NOMO-1 treated with DMSO at 0.1 percent for 48 hours (cell line): ENCODE results near the gene CCDC158.
"Not testable (repeated sequence)": the region's sequence is repeated elsewhere in the genome, so short reads cannot be mapped to it uniquely, and the experiment has no call there.

Experiments
- DNase-seq: peaks from one replicate; lab custom pipeline; 2025; ENCODE audit not compliant: unreplicated experiment; lab: John Stamatoyannopoulos, UW

The CCDC158 gene

DNA sequence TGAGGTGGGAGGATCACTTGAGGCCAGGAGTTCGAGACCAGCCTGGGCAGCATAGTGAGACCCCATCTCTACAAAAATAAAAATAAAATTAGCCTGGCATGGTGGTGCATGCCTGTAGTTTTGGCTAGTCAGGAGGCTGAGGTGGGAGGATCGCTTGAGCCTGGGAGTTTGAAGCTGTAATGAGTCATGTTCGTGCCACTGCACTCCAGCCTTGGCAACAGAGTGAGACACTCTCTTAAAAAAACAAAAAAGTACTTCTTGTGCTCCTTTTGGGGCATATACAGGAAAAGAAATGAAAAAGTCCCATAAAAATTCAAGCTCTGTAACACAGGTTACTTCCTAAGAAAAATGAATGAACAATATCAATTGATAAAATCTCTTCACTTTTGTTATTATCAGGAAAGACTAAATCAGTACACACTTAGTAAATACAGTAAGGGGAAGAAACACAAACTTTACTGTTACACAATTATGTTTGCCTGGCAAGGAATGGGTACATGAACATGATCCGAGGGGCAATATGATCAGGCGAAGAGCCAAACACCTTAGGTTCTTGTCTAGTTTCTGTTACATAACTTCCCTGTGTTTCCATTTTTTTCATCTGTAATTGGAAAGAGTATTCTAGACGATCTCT, 46.9 kb downstream of the CCDC158 start:
- no peak for DNase-seq

DNA sequence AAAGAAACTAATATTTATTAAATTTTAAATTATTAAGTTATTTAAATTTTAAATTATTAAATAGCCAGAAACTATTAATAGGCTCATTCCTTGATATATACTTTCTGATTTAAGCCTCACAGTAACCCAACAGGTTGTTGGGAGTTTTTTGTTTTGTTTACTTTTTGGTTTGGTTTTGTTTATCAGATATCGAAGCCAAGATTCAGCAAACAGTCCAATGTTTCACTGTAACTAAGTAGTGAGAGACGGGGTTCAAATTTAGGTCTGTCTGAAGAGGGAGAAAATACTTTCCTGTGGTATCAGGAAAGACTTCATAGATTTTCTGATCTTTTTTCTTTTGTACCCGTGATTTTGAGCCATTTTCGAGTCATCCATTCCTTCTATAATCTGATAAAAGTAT, 54.2 kb downstream of the CCDC158 start:
- DNase-seq, result no peak

GRCh38 chr4:76365636-76366035, 55.3 kb downstream of the CCDC158 start:
- DNase-seq, result no peak

GRCh38 chr4:76364763-76365162, 56.2 kb downstream of the CCDC158 start:
- DNase-seq, result no peak

DNA sequence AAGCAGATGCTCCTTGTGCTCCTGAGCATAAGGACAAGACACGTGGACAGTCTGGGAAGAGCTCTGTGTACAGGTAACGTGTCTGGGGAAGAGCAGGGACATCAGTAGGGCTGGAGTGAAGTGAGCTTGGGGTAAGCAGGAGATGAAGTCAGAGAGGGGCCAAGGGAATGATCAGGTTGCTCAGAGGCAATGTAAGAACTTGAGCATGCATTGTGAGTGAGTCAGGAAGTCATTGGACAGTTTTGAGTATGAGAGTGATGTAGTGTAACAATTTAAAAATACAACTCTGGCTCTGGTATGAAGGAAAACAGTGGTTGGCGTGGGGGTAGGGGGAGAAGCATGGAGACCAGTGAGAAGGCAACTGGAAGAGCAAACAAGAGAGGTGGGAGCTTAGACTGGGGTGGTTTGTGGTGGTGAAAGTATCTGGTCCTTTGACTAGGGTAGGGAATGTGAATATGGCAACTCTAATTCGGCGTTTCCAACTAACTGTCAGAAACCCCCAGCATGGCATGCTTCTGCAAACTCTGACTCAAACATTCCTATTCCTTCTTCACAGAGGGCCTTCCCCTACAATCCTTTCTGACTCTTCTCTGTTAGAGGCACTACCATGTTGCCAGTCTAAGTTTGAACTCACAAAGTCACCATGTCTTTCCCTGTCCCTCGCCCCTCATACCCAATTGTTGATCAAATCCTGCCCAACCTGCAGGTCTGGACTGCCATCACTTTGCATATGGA, 57.2 kb downstream of the CCDC158 start:
- DNase-seq, result no peak

GRCh38 chr4:76361689-76362412, 59.1 kb downstream of the CCDC158 start:
- DNase-seq, result no peak

- not testable (repeated sequence) for DNase-seq
Observed at GRCh38 chr4:76359881-76360466, 61.0 kb downstream of the CCDC158 start.

- DNase-seq, result no peak
Observed at GRCh38 chr4:76357981-76358380, 63.0 kb downstream of the CCDC158 start.

DNA sequence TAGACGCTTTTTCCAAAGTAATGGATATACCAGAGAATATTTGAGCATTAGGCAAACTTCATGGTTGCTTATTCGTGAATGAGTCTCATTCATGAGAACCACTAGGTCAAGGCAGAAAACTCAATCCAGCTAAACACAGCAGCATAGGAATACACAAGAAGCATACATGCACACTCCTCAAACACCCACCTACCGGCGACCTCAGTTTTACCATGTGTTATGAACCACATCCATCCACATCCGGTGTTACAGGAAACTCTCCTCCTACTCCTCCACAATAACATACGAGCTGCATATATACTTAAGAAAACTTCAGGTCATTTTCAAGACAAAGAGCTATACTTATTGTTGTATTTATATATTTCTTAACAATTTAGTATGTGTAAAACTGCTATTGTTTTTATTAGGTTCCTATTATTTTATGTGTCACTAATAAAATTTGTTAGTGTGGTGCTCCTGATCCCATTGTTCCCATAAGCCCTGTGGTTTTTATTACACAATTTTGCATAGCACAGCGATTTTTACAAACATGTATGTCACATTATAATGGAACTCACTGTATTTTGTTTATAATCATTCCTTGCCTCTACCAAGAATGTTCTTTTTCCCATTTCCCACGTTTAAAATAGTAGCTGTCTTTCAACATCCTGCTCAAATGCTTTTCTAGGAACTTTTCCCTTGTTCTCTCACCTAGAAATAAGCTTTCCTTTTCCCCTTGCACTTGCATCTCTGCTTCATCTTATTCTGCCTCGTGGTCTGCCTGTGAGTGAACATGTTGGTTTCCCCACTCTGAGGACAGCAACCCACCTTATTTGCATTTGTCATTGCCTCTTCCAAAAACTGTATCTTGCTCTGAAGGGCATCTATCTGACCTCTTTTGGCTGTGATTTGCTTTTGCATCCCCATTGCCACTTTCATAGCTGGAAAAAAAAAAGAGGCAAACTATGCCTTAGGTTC, 66.1 kb downstream of the CCDC158 start:
- no peak for DNase-seq

GRCh38 chr4:76342803-76343202, 78.1 kb downstream of the CCDC158 start:
- DNase-seq, result no peak

- no peak for DNase-seq
Observed at GRCh38 chr4:76342191-76342590, 78.8 kb downstream of the CCDC158 start.

GRCh38 chr4:76341063-76341462, 79.9 kb downstream of the CCDC158 start:
- peak; percentile 66 for DNase-seq

DNA sequence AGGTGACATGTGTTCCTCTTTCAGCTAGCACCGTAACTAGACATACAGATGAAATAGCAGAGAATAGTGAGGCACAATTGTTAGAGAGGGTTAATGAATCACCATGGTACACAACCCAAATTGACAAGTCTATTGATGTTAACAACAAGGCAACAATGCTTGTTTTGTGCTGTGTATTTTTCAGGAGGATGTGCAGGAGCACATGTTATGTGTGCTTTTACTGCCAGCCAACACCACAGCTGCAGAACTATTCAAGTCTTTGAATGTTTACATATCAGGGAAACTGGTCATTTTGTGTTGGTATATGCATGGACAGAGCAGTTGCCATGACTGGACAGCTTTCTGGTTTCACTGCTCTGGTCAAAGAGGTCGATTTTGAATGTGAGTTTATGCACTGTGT, 81.6 kb downstream of the CCDC158 start:
- DNase-seq, result no peak

- no peak for DNase-seq
Observed at GRCh38 chr4:76334885-76335284, 86.1 kb downstream of the CCDC158 start.

- no peak for DNase-seq
Observed at GRCh38 chr4:76326515-76326914, 94.4 kb downstream of the CCDC158 start.

DNA sequence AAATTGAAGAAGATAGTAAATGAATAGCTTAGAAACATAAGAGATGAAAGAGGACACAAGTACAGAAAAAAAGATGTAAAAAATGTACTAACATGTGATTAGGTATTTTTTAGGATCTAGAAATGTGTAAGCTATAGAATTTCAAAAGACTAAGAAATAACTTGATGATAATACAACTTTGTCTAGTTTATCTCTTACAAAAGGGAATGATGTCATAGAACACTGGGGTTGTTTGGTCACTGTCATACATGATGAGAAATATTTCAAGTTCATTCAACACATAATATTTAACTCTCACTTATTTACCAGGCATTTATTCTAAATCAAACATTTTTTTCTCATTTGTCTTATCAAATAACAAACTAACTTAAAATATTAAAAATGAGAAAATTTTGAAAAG, 95.9 kb downstream of the CCDC158 start:
- no peak for DNase-seq

GRCh38 chr4:76322236-76322635, 98.7 kb downstream of the CCDC158 start:
- DNase-seq, result peak; percentile 58

DNA sequence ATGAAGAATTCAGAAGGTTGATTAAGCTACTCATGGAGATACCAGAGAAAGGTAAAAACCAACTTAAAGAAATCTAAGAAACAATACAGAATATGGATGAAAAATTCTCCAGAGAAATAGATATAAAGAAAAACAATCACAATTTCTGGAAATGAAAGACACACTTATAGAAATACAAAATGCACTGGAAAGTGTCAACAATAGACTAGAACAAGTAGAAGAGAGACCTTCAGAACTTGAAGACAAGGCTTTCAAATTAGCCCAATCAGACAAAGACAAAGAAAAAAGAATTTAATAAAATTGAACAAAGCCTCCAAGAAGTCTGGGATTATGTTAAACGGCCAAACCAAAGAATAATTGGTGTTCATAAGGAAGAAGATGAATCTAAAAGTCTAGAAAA, 104.8 kb downstream of the CCDC158 start:
- DNase-seq, result no peak

GRCh38 chr4:76315267-76315918, 105.5 kb downstream of the CCDC158 start:
- DNase-seq, result no peak

- no peak for DNase-seq
Observed at GRCh38 chr4:76313547-76313946, 107.4 kb downstream of the CCDC158 start.
